ENCODE measurements around the gene PTPN12. TPM values are rescaled to one million over a fixed set of nuclear protein-coding genes. Genes with fewer than 3 reads are reported as not detected.

PTPN12 gene
- total and polyA plus RNA-seq, 2 of the 4 experiments (the other 2 are of a cell fraction): 24.7 to 31.0 TPM

DNA sequence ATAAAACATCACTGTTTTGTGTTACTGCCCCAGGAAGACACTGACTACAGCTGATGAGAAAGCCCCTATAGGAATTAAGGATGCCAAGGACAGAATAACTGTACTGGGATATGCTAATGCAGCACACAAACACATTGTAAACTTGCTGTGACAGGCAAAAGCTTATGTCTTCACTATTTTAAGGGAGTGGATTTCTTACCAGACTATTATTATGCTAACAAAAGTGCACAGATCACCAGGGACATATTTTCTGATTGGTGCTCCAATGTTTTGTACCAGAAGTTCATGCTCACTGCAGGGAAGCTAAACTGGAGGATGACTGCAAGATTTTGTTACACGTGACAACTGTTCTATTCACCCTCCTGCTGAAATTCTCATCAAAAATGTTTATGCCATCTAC, 48.1 kb upstream of the PTPN12 start:
- BruUV-seq (replicated peaks): no TSS peak
- H3K14ac ChIP-seq (replicated peaks; ENCODE audit: low read depth, low read length): no peak overlapping the region
- no peaks in the 10 kb centered on the region for H4K20me1 ChIP-seq (ENCODE audit: insufficient read depth, low read length)
- H2AFZ ChIP-seq (replicated peaks; ENCODE audit: low read length, poor library complexity): no peak overlapping the region
- H2BK120ac ChIP-seq (ENCODE audit: low read depth, low read length): no peak overlapping the region
- no peak overlapping the region for H3K27ac ChIP-seq (ENCODE audit: insufficient read depth, low read length)
- H3K9me1 ChIP-seq (ENCODE audit: insufficient read depth, low read length): no peaks in the 10 kb centered on the region
- no CpG with 5 or more reads among the region's 1 CpG for WGBS, 2 experiments (ENCODE audit: extremely low coverage in 2 of 2, insufficient read length in 1 of 2)
- ChIA-PET POLR2A (ENCODE audit: unreplicated experiment) (no interaction called here), CTCF (no interaction called here)
- no peak for ATAC-seq (ENCODE audit: low read depth)
- TF ChIP-seq RFX5 (IDR thresholded peaks at IDR 0.05; ENCODE audit: low read depth, low read length): no peak
- TF ChIP-seq, protein P1, sequence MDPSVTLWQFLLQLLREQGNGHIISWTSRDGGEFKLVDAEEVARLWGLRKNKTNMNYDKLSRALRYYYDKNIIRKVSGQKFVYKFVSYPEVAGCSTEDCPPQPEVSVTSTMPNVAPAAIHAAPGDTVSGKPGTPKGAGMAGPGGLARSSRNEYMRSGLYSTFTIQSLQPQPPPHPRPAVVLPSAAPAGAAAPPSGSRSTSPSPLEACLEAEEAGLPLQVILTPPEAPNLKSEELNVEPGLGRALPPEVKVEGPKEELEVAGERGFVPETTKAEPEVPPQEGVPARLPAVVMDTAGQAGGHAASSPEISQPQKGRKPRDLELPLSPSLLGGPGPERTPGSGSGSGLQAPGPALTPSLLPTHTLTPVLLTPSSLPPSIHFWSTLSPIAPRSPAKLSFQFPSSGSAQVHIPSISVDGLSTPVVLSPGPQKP (IDR thresholded peaks at IDR 0.05; ENCODE audit: borderline replicate concordance, low read depth, low read length): no peak
- TF ChIP-seq MAZ (IDR thresholded peaks at IDR 0.05; ENCODE audit: borderline replicate concordance, low read depth, low read length): no peak
- no peak for TF ChIP-seq CHD1 (IDR thresholded peaks at IDR 0.05; ENCODE audit: low read depth, low read length)
- no peak for TF ChIP-seq RAD21 (IDR thresholded peaks at IDR 0.05; ENCODE audit: low read length)
- TF ChIP-seq POLR2A (IDR thresholded peaks at IDR 0.05; ENCODE audit: low read depth, low read length): no peak
- TF ChIP-seq RCOR1 (IDR thresholded peaks at IDR 0.05; ENCODE audit: insufficient replicate concordance, low read length): no peak
- TF ChIP-seq FOS (IDR thresholded peaks at IDR 0.05; ENCODE audit: low read depth, low read length): no peak
- TF ChIP-seq BHLHE40 (IDR thresholded peaks at IDR 0.05; ENCODE audit: low read depth, low read length): no peak
- TF ChIP-seq NFE2L2 (IDR thresholded peaks at IDR 0.05; ENCODE audit: low read depth, low read length): no peak
- no peak overlapping the region for H4K8ac ChIP-seq (ENCODE audit: low read depth in 2 of 2, low read length in 2 of 2)
- H2BK5ac ChIP-seq (ENCODE audit: low read depth, low read length, poor library complexity, severe bottlenecking): no peak overlapping the region
- no peak overlapping the region for H3K56ac ChIP-seq (ENCODE audit: extremely low read depth, insufficient read depth, low read length)
- H2BK20ac ChIP-seq (ENCODE audit: low read depth, low read length): no peak overlapping the region
- H3K9ac ChIP-seq (ENCODE audit: low read depth, low read length): no peak overlapping the region
- H2AK9ac ChIP-seq (replicated peaks; ENCODE audit: low read depth, low read length, poor library complexity): no peak overlapping the region
- no peak overlapping the region for H2BK15ac ChIP-seq (ENCODE audit: low read depth, low read length)
- H3K27me3 ChIP-seq (ENCODE audit: control insufficient read depth, insufficient read depth, low read length): no peaks in the 10 kb centered on the region
- peaks cover 2% of the 10 kb centered on the region; the same call in 1 of the 2 replicates for H3K9me3 ChIP-seq (ENCODE audit: control insufficient read depth, insufficient read depth, low read length)
- no peak overlapping the region for H4K5ac ChIP-seq (ENCODE audit: low read depth, low read length)
- H2AK5ac ChIP-seq (ENCODE audit: low read depth, low read length): no peak overlapping the region
- intact Hi-C loops (cut with micrococcal nuclease): no loop called here
- in situ Hi-C loops (cut with MboI; ENCODE audit: low sequenced_read_pairs): no loop called here
- H4K91ac ChIP-seq (ENCODE audit: insufficient read depth, low read depth, low read length): no peak overlapping the region
- no peaks in the 10 kb centered on the region for H3K36me3 ChIP-seq (ENCODE audit: control insufficient read depth, insufficient read depth, low read length)
- no peaks in the 10 kb centered on the region for H3K4me1 ChIP-seq (ENCODE audit: control insufficient read depth, insufficient read depth, low read length)
- no peak overlapping the region for H3K4me2 ChIP-seq (ENCODE audit: low read depth, low read length)
- no peaks in the 10 kb centered on the region for H3K79me1 ChIP-seq (ENCODE audit: low read depth in 1 of 2, low read length in 2 of 2)
- H3K18ac ChIP-seq (ENCODE audit: low read depth, low read length): no peak overlapping the region
- no peak overlapping the region for H3K4me3 ChIP-seq (ENCODE audit: insufficient read depth, low read depth, low read length)
- no peak for DNase-seq
- no peak overlapping the region for H3K23ac ChIP-seq (ENCODE audit: low read depth, low read length)
- H3K4ac ChIP-seq (ENCODE audit: low read depth, low read length): no peak overlapping the region
- dilution Hi-C loops (cut with HindIII; ENCODE audit: low sequenced_read_pairs, unreplicated experiment): no loop called here

All from IMR-90 (cell line).